HG02970 (cell line): Measurements from ENCODE around the gene AFG3L2.
"Not testable (repeated sequence)": the region's sequence is repeated elsewhere in the genome, so short reads cannot be mapped to it uniquely, and the experiment has no call there.

Experiments used
- ATAC-seq: cut with Tn5 transposase; IDR thresholded peaks from one replicate; pipeline ENCODE4 v1.9.1; 2021; ENCODE audit warnings: mild to moderate bottlenecking, moderate library complexity, moderate number of reproducible peaks; ENCODE audit not compliant: unreplicated experiment, low FRiP score

AFG3L2 gene

GRCh38 chr18:12398625-12399024 lies 21.6 kb upstream of the AFG3L2 start:
- ATAC-seq: no peak

- ATAC-seq: no peak
These were observed 20.8 kb upstream of the AFG3L2 start for GRCh38 chr18:12397793-12398192.

GRCh38 chr18:12397254-12397653 lies 20.2 kb upstream of the AFG3L2 start:
- no peak for ATAC-seq

- no peak for ATAC-seq
These were observed 17.4 kb upstream of the AFG3L2 start for GRCh38 chr18:12394428-12394827.

DNA sequence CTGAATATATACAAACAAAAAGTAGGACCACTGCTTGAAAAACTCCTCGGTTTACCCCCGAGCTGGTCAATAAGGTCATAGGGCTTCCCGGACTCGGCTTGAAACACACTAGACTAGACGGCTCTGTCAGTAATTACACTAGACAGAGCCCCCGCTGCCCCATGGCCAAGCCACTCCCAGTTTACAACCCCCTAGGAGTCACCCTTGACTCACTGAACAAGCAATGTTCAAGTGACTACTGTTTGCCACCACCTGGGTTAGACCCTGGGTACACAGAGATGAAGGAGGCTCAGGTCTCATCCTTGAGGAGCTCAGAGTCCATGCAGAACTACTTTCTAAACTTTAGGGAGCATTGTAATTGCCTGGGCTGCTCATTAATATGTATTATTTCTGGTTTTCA lies 17.0 kb upstream of the AFG3L2 start:
- no peak for ATAC-seq

DNA sequence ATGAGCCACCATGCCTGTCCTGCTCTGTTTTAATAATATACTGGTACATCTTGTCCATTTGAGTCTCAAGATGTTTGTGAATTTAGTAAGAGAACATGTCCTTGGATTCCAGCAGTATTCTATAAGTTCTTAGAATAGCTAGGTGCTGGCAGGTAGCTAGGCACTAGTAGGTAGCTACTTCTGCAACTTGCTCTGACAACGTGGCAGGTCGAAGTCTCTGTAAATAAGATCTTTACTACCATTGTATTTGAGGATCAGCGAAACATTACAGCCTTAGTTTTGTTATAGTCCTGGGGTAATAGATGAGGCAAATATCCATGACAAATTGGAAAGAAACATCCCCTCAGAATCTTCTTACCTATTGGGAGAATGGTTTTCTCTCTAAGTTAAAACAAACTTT lies 16.5 kb upstream of the AFG3L2 start:
- no peak for ATAC-seq

GRCh38 chr18:12391487-12392165 lies 14.6 kb upstream of the AFG3L2 start:
- no peak for ATAC-seq

GRCh38 chr18:12388442-12388841 lies 11.4 kb upstream of the AFG3L2 start:
- no peak for ATAC-seq

DNA sequence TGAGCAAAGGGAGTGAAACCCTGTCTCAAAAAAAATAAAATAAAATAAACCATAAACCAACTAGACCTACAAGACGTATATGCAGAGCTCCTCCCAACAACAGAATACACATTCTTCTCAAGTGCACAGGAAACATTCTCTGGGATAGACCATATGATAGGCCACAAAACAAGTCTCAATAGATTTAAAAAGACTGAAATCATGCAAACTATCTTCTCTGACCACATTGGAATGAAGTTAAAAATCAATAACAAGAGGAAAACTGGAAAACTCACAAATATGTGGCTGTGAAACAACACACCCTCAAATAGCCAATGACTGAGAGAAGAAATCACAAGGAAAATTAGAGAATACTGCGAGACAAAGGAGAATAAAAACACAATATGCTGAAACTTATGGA lies 7.2 kb upstream of the AFG3L2 start:
- no peak for ATAC-seq

GRCh38 chr18:12383759-12384158 lies 6.7 kb upstream of the AFG3L2 start:
- not testable (repeated sequence) for ATAC-seq

DNA sequence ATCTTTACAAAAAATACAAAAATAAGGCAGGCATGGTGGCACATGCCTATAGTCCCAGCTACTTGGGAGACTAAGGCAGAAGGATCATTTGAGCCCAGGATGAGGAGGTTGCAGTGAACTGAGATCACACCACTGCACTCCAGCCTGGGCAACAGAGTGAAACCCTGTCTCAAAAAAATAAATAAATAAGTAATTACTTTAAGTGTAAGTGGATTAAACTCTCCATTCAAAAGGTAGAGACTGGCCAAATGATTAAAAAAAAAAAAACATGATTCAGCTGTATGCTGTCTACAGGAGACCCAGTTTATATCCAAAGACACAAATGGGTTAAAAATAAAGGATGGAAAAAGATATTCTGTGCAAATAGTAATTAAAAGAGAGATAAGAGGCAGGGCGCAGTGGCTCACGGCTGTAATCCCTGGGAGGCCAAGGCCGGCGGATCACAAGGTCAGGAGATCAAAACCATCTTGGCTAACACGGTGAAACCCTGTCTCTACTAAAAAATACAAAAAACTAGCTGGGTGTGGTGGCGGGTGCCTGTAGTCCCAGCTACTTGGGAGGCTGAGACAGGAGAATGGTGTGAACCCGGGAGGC lies 5.3 kb upstream of the AFG3L2 start:
- ATAC-seq: not testable (repeated sequence)

DNA sequence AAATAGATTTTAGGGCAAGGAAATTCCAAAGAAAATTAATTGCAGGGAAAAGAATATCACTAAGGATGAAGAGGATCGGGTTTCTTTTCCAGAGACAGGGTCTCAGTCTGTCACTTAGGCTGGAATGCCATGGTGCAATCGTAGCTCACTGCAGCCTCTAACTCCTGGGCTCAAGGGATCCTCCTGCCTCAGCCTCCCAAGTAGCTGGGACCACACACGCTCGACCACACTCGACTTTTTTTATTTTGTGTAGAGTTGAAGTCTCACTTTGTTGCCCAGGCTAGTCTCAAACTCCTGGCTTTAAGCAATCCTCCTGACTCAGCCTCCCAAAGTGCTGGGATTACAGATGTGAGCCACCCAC lies 1.2 kb upstream of the AFG3L2 start:
- not testable (repeated sequence) for ATAC-seq

GRCh38 chr18:12377556-12378197 lies 650 bp upstream of the AFG3L2 start:
- ATAC-seq: peak; percentile 59

DNA sequence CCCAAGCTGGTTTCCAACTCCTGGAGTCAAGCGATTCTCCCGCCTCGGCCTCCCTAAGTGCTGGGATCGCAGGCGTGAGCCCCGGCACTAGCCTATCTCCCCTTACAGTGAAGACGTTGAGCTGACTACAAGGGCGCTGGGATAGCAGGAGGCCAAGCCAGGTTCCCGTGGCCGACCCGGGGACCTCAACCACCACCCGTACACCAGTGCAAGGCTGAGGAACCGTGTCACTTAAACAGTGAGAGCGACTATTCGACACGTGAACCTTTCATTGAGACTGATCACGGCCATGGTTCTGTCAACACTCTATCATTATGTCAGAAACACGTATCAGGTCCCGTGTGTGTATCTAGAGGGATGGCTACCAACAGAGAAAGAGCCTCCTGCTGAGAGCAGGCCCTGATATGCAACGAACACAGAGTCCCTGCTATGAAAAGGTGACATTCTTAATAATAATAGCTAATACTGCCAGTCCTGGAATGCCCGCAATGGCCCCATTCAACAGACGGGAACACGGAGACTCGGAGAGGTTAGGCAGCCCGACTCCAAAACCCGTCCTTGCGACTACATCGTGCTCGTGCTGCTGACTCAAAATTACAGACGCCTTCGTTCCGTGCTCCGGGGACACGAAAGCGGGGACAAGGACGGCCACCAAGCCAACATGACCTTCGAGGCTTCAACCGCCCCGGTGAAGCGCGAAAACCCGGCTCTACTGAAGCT lies 833 bp downstream of the AFG3L2 start:
- ATAC-seq: no peak

- ATAC-seq: no peak
These were observed 2.6 kb downstream of the AFG3L2 start for GRCh38 chr18:12374401-12374800.

GRCh38 chr18:12373771-12374116 lies 3.3 kb downstream of the AFG3L2 start:
- ATAC-seq: no peak

DNA sequence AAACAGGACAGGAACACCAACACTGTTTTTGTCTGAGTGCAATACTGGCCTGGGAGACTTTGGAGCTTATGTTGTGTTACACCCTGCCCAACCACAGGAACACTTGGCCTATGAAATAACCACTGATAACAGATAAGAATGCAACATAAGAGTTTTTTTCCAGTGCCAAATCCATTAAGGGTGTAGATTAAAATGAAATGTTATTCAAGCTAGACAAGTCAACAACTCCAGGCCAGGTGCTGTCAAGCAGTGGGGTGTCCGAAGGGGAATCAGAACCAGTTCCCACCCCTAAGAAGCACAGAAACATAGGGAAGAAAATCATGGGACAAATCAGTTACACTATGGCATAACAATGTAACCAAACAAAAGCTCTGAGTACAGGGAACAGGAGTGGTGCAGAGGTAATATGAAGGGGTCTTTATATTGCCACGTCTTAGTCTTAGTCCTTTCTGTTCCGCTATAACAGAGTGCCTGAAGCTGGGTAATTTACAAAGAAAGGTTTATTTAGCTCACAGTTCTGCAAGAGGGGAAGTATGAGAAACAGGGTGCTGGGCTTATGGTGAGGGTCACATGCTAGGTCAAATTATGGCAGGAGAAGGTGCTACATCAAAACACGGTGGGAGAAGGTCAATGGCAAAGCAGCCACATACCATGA lies 3.8 kb downstream of the AFG3L2 start:
- no peak for ATAC-seq

DNA sequence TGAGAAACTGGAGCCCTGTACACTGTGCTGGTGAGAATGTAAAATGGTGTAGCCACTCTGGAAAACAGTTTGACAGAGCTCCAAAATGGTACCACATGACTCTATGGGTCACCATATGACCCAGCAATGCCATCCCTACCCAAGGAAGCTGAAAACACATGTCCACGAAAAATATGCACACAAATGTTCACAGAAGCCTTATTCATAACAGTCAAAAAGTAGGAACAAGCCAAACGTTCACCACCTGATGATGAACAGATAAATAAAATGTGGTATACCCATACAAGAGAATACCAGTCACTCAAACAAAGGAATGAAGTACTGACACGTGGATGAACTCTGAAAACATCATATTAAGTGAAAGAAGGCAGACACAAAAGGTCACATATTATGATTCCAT lies 4.6 kb downstream of the AFG3L2 start:
- no peak for ATAC-seq

GRCh38 chr18:12371590-12371989 lies 5.4 kb downstream of the AFG3L2 start:
- ATAC-seq: no peak

- no peak for ATAC-seq
These were observed 7.8 kb downstream of the AFG3L2 start for GRCh38 chr18:12369211-12369610.

DNA sequence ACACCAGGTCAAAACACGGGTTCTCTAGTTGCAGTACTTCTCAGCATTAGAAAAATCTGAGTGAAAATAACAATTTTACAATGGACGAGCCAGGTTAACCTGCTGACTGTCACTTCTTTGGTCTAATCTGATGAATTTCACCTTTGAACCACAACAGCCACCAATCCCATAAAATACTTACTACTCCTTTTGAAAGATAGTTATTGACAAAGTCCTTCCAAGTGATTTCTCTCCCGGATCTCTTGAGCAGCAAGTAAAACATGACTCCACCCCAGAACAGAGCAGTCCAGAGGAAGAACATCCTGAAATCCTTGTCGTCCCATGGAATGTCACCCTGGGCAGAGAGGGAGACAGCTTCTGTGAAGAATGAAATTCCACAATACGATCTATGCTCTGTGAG lies 10.2 kb downstream of the AFG3L2 start:
- ATAC-seq: no peak
